WTC11 (cell line): Measurements from ENCODE around the gene CD109.

Experiments
- AFF4 ChIP-seq: sonication (generic); formaldehyde crosslinking; IDR thresholded peaks from 2 replicates; pipeline ENCODE4 v1.8.1; 2023; ENCODE audit warnings: mild to moderate bottlenecking, missing genetic modification reagents, borderline replicate concordance
- CTCF ChIP-seq: fragments of 200-600 bp; IDR thresholded peaks from 2 replicates; pipeline ENCODE4 v1.8.0; 2022; ENCODE audit warnings: antibody characterized with exemption
- FOXP1 ChIP-seq: sonication (generic); formaldehyde crosslinking; IDR thresholded peaks from 2 replicates; pipeline ENCODE4 v1.8.0; 2022; ENCODE audit warnings: missing genetic modification reagents, mild to moderate bottlenecking, moderate library complexity, borderline replicate concordance
- IRF2 ChIP-seq: sonication (generic); formaldehyde crosslinking; IDR thresholded peaks from 2 replicates; pipeline ENCODE4 v1.8.0; 2022; ENCODE audit warnings: low read depth, missing genetic modification reagents, borderline replicate concordance
- PRDM15 ChIP-seq: sonication (generic); formaldehyde crosslinking; IDR thresholded peaks from 2 replicates; pipeline ENCODE4 v1.8.0; 2022; ENCODE audit warnings: missing genetic modification reagents
- RELA ChIP-seq: sonication (generic); formaldehyde crosslinking; IDR thresholded peaks from 2 replicates; pipeline ENCODE4 v1.8.1; 2022; ENCODE audit warnings: missing genetic modification reagents, mild to moderate bottlenecking, borderline replicate concordance
- TEAD4 ChIP-seq: sonication (generic); formaldehyde crosslinking; IDR thresholded peaks from 2 replicates; pipeline ENCODE4 v1.8.0; 2022; ENCODE audit warnings: mild to moderate bottlenecking, missing genetic modification reagents
- ZBTB21 ChIP-seq: sonication (generic); formaldehyde crosslinking; IDR thresholded peaks from 2 replicates; pipeline ENCODE4 v1.8.1; 2023; ENCODE audit warnings: mild to moderate bottlenecking, missing genetic modification reagents, borderline replicate concordance
- ZNF263 ChIP-seq: sonication (generic); formaldehyde crosslinking; IDR thresholded peaks from 2 replicates; pipeline ENCODE4 v1.8.1; 2022; ENCODE audit warnings: low read depth, mild to moderate bottlenecking, moderate library complexity, missing genetic modification reagents
- TF ChIP-seq, protein P1 (sequence below): sonication (generic); formaldehyde crosslinking; IDR thresholded peaks from 2 replicates; pipeline ENCODE4 v1.8.1; 2023; ENCODE audit warnings: mild to moderate bottlenecking, missing genetic modification reagents, moderate library complexity
- TF ChIP-seq, protein P2 (sequence below): sonication (generic); formaldehyde crosslinking; IDR thresholded peaks from 2 replicates; pipeline ENCODE4 v1.8.1; 2023; ENCODE audit warnings: mild to moderate bottlenecking, missing genetic modification reagents, moderate library complexity
- TF ChIP-seq, protein P3 (sequence below): fragments of 250-450 bp; sonication (Bioruptor Pico); IDR thresholded peaks from 2 replicates; pipeline ENCODE4 v1.9.0; 2021; ENCODE audit warnings: mild to moderate bottlenecking, borderline replicate concordance

DNA sequence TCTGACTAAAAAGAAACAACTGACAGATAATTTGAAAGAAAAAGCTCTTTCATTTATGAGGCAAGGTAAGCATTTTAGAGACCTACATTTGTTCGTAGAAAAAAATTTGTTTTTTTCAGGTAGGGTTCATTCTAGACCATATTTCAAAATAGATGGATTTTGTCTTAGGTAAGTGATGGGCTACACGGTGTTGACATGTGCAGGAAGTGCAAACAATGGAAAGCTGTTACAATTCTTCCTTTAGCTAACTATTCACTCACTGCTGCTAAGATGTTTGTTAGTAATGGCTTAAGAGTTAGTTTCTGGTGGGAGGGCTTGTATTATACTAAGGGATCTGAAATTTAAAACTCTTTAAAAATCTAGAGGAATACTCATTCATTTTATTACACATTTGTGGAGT lies 96.7 kb downstream of the CD109 start:
- no peak for TF ChIP-seq TEAD4
- no peak for TF ChIP-seq CTCF
- TF ChIP-seq, protein P1, sequence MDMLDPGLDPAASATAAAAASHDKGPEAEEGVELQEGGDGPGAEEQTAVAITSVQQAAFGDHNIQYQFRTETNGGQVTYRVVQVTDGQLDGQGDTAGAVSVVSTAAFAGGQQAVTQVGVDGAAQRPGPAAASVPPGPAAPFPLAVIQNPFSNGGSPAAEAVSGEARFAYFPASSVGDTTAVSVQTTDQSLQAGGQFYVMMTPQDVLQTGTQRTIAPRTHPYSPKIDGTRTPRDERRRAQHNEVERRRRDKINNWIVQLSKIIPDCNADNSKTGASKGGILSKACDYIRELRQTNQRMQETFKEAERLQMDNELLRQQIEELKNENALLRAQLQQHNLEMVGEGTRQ (CRISPR knock-in tag), result no peak
- no peak for TF ChIP-seq AFF4 (CRISPR knock-in tag)
- no peak for TF ChIP-seq ZBTB21 (CRISPR knock-in tag)
- no peak for TF ChIP-seq ZNF263 (CRISPR knock-in tag)
- TF ChIP-seq PRDM15 (CRISPR knock-in tag), result no peak
- TF ChIP-seq, protein P2, sequence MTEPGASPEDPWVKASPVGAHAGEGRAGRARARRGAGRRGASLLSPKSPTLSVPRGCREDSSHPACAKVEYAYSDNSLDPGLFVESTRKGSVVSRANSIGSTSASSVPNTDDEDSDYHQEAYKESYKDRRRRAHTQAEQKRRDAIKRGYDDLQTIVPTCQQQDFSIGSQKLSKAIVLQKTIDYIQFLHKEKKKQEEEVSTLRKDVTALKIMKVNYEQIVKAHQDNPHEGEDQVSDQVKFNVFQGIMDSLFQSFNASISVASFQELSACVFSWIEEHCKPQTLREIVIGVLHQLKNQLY (CRISPR knock-in tag), result no peak
- no peak for TF ChIP-seq IRF2 (CRISPR knock-in tag)
- no peak for TF ChIP-seq RELA (CRISPR knock-in tag)
- TF ChIP-seq FOXP1 (CRISPR knock-in tag), result no peak
- TF ChIP-seq, protein P3, sequence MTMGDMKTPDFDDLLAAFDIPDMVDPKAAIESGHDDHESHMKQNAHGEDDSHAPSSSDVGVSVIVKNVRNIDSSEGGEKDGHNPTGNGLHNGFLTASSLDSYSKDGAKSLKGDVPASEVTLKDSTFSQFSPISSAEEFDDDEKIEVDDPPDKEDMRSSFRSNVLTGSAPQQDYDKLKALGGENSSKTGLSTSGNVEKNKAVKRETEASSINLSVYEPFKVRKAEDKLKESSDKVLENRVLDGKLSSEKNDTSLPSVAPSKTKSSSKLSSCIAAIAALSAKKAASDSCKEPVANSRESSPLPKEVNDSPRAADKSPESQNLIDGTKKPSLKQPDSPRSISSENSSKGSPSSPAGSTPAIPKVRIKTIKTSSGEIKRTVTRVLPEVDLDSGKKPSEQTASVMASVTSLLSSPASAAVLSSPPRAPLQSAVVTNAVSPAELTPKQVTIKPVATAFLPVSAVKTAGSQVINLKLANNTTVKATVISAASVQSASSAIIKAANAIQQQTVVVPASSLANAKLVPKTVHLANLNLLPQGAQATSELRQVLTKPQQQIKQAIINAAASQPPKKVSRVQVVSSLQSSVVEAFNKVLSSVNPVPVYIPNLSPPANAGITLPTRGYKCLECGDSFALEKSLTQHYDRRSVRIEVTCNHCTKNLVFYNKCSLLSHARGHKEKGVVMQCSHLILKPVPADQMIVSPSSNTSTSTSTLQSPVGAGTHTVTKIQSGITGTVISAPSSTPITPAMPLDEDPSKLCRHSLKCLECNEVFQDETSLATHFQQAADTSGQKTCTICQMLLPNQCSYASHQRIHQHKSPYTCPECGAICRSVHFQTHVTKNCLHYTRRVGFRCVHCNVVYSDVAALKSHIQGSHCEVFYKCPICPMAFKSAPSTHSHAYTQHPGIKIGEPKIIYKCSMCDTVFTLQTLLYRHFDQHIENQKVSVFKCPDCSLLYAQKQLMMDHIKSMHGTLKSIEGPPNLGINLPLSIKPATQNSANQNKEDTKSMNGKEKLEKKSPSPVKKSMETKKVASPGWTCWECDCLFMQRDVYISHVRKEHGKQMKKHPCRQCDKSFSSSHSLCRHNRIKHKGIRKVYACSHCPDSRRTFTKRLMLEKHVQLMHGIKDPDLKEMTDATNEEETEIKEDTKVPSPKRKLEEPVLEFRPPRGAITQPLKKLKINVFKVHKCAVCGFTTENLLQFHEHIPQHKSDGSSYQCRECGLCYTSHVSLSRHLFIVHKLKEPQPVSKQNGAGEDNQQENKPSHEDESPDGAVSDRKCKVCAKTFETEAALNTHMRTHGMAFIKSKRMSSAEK (CRISPR knock-in tag), result no peak
